GM19035 (cell line): ENCODE results near the gene P2RX5.

Source experiments
- ATAC-seq: cut with Tn5 transposase; IDR thresholded peaks from one replicate; pipeline ENCODE4 v1.9.1; 2021; ENCODE audit not compliant: unreplicated experiment

P2RX5 gene

GRCh38 chr17:3683054-3683511 is 12.9 kb downstream of the P2RX5 start:
- ATAC-seq, result no peak

DNA sequence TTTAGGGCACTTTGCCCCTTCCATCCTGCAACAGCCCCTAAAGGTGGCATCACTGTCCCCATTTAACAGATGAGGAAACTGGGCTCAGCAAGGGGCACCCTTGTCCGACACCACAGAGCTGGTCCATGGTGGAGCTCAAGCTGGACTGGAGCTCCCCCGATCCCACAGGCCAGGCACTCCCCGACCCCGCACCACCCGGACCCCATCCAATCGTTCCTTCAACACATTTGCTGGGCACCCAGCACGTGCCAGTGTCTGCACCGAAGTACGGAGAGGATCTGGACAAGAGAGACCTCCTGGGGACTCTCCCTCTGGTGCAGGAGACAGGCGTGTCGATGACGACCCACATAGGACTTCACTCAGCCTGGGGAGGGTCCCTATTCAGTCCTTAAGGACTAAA is 13.9 kb downstream of the P2RX5 start:
- ATAC-seq, result no peak

- ATAC-seq, result no peak
These were observed 14.4 kb downstream of the P2RX5 start for GRCh38 chr17:3681565-3681964.

DNA sequence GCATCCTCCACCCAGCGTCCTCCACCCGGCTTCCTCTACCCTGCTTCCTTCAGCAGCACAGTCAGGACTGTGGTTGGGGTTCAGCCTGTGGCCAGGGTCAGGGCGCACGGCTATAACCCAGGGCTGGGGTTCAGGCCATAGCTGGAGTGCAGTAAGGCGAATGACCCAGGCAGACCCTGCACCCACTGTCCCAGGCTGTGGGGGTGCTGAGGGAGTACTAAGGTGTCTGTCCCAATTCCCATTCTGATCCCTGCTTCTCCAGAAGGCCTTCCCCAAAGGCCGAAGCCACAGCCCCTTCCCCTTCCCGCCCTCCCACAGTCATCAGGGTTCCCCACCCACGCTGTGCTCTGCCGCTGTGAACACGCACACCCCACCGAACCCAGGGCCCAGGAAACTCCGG is 14.9 kb downstream of the P2RX5 start:
- ATAC-seq, result no peak

DNA sequence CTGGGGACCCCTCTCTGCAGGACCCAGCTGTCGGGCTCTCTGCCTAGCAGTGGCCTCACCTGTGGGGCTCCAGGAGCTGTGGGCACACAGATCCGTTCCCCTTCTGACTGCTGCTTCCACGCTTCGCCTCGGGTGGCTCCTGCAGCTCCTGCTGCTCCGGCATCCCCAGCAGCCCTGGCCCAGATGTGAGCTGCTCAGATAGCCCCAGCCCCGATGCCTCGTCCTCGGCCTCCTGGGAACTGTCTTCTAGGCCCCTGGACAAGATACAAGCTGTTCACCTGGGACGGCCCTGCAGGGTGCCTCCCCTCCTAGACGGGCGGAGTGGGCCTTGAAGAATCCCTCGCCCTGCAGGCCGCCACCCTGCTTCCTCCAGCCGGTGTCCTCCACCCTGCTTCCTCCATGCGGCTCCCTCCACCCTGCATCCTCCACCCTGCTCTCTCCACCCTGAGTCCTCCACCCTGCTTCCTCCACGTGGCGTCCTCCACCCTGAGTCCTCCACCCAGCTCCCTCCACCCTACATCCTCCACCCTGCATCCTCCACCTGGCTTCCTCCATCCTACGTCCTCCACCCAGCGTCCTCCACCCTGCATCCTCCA is 16.3 kb downstream of the P2RX5 start:
- ATAC-seq, result no peak

DNA sequence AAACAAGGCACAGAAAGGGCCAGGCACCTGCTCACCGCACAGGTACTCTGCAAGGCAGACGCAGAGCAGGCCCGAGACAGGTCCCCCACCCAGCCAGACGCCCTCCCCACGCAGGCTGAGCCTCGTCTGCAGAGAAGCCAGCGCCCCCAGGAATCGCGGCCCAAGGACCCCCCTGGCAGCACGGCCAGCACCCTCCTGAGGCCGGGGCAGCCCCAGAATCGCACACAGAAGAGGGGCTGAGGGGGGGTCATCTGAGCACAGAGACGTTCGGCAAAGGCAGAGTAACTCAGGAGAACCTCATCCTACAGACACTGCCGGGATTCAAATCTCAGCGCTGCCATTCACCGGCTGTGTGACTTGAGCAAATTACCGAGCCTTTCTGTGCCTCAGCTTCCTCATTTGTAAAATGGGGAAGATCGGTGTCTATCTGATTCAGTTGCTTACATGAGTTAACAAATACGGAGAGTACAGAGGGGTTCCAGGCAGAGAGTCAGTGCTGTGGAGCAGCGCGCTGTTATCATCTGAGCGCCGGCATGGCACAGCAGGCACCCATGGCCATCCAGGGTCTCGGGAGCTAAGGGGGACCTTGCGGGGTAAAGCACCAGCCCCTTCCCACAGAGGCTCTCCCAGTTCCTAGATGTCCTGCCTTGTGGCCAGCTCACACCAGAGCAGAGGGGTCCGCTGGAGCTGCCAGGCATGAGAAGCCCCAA is 17.0 kb downstream of the P2RX5 start:
- ATAC-seq, result no peak

DNA sequence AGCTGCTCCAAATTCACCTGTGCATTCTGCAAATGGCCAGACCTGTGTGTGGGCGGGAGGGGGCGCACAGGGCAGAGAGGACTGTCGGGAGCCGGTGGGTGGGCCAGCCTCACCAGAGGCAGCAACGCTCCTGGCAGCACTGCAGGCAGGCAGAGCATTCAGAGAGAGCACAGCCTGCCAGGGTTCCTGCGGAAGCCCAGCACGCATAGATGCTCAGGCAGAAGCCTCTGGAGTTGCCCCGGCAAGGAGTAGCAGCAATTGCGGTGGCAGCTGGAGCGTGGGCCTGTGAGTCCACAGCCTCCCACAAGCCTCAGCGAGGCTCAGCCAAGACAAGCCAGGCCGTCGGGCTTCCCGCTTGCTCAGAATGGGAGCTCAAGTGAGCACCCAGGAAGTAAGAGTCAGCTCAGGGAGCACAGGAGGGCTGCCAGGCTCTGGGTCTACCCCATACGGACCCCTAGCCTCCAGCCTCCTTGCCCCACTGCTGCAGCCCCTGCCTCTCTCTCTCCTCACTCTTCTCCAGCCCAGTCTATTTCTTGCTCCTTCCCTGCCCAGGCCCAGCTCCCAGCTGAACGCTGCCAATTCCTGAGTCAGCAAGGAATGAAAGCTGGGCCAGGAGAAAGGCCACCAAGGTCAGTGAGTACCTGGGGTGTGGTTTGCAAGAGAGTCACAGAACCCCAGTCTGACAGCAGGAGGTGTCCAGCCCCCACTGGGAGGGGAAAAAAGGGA is 17.7 kb downstream of the P2RX5 start:
- no peak for ATAC-seq

DNA sequence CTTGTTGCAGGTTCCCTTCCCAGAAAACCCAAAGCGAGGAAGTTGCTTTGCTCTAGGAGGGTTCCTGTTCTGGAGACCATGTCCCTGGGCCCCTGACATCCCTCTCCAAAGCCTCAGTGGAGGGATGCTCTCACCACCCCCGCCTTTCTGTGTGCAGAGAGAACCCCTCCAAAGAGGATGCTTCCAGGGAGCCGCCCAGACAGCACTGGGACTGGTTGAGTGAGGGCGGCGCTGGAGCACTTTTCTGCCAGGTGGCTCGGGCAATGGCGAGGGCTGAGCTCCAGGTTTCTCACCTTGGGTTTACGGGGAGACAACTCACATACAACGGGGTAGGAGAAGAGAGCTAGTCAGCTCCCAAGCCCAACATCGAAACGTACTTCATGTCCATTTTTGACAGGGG is 20.1 kb downstream of the P2RX5 start:
- ATAC-seq, result no peak

DNA sequence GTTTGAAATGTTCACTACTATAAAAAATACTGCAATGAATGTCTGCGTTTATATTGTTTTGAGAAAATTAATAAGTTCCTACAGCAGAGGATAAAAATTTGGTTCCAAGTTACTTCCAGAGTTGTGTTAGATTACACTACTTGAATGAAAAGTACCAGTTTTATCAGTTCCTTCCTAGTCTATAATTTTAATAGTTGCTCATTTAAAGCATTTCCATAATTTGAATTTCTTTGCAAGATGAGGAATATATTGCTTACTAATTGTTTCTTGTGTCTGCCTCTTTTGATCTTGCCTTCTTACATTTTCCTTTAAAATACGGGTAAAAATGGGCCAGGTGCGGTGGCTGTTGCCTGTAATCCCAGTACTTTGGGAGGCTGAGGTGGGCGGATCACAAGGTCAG is 23.4 kb downstream of the P2RX5 start:
- no peak for ATAC-seq

GRCh38 chr17:3669548-3669947 is 26.4 kb downstream of the P2RX5 start:
- ATAC-seq, result no peak

DNA sequence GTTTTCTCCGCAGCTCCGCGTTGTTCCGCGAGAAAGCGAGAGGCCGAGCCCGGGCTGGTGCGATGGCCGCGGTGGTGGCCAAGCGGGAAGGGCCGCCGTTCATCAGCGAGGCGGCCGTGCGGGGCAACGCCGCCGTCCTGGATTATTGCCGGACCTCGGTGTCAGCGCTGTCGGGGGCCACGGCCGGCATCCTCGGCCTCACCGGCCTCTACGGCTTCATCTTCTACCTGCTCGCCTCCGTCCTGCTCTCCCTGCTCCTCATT is 26.9 kb downstream of the P2RX5 start:
- ATAC-seq, result no peak

- peak; percentile 90 for ATAC-seq
These were observed 27.5 kb downstream of the P2RX5 start, which contains the start of the genes EMC6 and TAX1BP3 for GRCh38 chr17:3668279-3669084. TSS of gene EMC6 (plus strand) at chr17:3668812. CDS start at chr17:3669147, 335 bp downstream. TSS of gene TAX1BP3 (minus strand) at chr17:3668578. CDS start at chr17:3668526, 52 bp downstream.

- ATAC-seq, result peak; percentile 10
These were observed 28.3 kb downstream of the P2RX5 start for GRCh38 chr17:3667366-3668278.

DNA sequence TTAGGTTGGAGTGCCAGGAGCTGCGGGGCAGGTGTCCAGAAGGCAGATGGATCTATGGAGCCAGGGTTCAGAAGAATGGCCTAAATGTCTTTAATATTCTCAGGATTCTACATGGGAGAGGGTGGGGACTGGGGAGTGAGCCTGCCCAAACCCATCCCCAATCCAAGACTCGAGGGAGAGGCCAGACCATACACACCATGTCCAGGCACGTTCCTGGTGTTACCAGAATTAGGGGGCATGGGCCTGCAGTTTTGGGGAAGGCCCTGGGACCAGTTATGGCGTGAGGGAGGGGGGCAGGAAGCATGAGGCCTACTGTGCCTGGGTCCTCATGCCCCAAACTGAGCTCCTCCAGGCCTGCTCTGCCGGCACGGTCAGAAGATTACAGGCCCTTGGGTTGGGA is 29.4 kb downstream of the P2RX5 start:
- no peak for ATAC-seq

DNA sequence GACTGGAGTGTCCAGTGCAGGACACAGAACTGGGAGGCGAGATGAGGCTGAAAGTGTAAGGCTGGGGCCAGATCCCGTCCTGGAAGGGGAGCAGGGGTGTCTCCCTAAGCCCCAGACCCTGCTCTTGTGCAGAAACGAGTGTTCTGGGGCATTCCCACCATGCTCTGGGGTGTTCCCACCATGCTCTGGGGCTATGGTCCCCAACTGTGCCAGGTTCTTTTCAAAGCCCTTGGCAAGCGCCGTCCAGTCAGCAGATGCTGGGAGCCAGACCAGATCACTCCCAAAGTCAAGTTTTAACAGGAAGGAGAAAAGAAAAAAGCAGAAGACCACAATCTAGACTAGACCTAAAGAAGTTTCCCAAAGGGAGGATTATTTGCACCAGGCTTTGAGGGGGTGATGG is 30.1 kb downstream of the P2RX5 start:
- no peak for ATAC-seq

- no peak for ATAC-seq
These were observed 32.6 kb downstream of the P2RX5 start for GRCh38 chr17:3663102-3664011.

- ATAC-seq, result no peak
These were observed 35.6 kb downstream of the P2RX5 start for GRCh38 chr17:3660311-3660891.

DNA sequence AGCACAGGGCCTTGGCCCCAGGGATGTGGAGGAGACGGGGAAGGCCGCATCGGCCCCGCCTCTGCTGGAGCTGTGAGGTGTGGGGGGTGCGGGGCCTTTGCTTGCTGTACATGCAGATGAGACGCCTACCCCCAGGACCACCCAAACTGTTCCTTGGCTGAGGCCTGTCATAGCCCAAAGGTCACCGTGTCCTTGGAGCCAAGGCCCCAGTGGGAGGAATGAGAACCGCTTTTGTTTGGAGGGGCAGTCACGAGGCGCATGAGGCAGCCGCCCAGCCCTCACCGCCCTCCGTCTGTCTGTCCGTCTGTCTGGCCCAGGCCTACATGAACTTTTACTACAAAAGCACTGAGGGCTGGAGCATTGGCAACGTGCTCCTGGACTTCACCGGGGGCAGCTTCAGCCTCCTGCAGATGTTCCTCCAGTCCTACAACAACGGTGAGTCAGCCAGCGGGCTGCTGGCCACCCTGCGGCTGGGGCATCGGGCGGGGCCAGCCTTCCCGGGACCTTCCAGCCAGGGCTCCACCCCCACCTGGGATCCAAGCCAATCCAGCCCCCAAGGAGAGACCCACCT is 36.3 kb downstream of the P2RX5 start:
- ATAC-seq, result no peak
